ENCODE results near the gene NSUN3. TPM values are rescaled to one million over a fixed set of nuclear protein-coding genes. Genes with fewer than 3 reads are reported as not detected.
A peak's percentile ranks its signal among the peaks of the same experiment; 100 is the strongest.
"Not testable (repeated sequence)": the region's sequence is repeated elsewhere in the genome, so short reads cannot be mapped to it uniquely, and the experiment has no call there.

NSUN3 gene
- total and polyA plus RNA-seq, 2 of the 4 experiments (the other 2 are of a cell fraction), result 4.9 to 6.8 TPM

GRCh38 chr3:94110232-94110631 is 47.4 kb downstream of the NSUN3 start:
- H2BK5ac ChIP-seq (ENCODE audit: low read depth, low read length, poor library complexity, severe bottlenecking); H3K23ac ChIP-seq (ENCODE audit: low read depth, low read length); H3K36me3 ChIP-seq (ENCODE audit: control insufficient read depth, insufficient read depth, low read length); in situ Hi-C loops (cut with MboI; ENCODE audit: low sequenced_read_pairs); POLR2A ChIA-PET (ENCODE audit: unreplicated experiment); H3K9me3 ChIP-seq (ENCODE audit: control insufficient read depth, insufficient read depth, low read length); H4K5ac ChIP-seq (ENCODE audit: low read depth, low read length); H4K8ac ChIP-seq (ENCODE audit: low read depth in 2 of 2, low read length in 2 of 2); H3K14ac ChIP-seq (replicated peaks; ENCODE audit: low read depth, low read length); H3K4ac ChIP-seq (ENCODE audit: low read depth, low read length); H3K18ac ChIP-seq (ENCODE audit: low read depth, low read length); H3K79me1 ChIP-seq (ENCODE audit: low read depth in 1 of 2, low read length in 2 of 2); H2AFZ ChIP-seq (replicated peaks; ENCODE audit: low read length, poor library complexity); DNase-seq; dilution Hi-C loops (cut with HindIII; ENCODE audit: low sequenced_read_pairs, unreplicated experiment); H2BK120ac ChIP-seq (ENCODE audit: low read depth, low read length); BruUV-seq (replicated peaks); H2BK15ac ChIP-seq (ENCODE audit: low read depth, low read length); H3K27me3 ChIP-seq (ENCODE audit: control insufficient read depth, insufficient read depth, low read length); H4K91ac ChIP-seq (ENCODE audit: insufficient read depth, low read depth, low read length); intact Hi-C loops (cut with micrococcal nuclease); H2BK20ac ChIP-seq (ENCODE audit: low read depth, low read length); H3K4me1 ChIP-seq (ENCODE audit: control insufficient read depth, insufficient read depth, low read length); H2AK5ac ChIP-seq (ENCODE audit: low read depth, low read length); H4K20me1 ChIP-seq (ENCODE audit: insufficient read depth, low read length); H3K9me1 ChIP-seq (ENCODE audit: insufficient read depth, low read length); H3K56ac ChIP-seq (ENCODE audit: extremely low read depth, insufficient read depth, low read length); H3K27ac ChIP-seq (ENCODE audit: insufficient read depth, low read length); CTCF ChIA-PET; H3K9ac ChIP-seq (ENCODE audit: low read depth, low read length); H2AK9ac ChIP-seq (replicated peaks; ENCODE audit: low read depth, low read length, poor library complexity); H3K4me2 ChIP-seq (ENCODE audit: low read depth, low read length); H3K4me3 ChIP-seq (ENCODE audit: insufficient read depth, low read depth, low read length): not testable (repeated sequence)
- peak; percentile 51 for ATAC-seq (ENCODE audit: low read depth)
